GM21367 (cell line): ENCODE results near the gene GPR31.
"Not testable (repeated sequence)": the region's sequence is repeated elsewhere in the genome, so short reads cannot be mapped to it uniquely, and the experiment has no call there.

Experiments used
- ATAC-seq: cut with Tn5 transposase; IDR thresholded peaks from one replicate; pipeline ENCODE4 v1.9.1; 2021; ENCODE audit not compliant: unreplicated experiment

GPR31 gene

DNA sequence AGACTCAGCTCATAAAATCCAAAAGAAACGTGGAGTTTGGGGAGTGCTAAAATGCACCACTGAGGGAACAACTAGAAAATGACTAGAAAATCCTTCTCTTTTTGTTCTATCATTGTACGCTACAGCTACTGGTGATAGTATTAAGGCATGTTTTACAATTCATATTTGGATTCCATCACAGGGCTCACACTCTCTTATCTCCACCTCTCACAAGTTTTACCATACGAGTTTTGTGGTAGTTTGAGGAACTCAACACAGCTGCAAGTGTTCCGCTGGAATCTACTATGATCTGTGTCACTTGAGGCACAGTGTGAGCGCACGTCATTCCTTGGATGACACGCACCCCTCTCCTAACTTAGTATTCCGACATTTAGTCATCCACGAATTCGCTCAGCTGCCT lies 9.9 kb upstream of the GPR31 start:
- not testable (repeated sequence) for ATAC-seq

DNA sequence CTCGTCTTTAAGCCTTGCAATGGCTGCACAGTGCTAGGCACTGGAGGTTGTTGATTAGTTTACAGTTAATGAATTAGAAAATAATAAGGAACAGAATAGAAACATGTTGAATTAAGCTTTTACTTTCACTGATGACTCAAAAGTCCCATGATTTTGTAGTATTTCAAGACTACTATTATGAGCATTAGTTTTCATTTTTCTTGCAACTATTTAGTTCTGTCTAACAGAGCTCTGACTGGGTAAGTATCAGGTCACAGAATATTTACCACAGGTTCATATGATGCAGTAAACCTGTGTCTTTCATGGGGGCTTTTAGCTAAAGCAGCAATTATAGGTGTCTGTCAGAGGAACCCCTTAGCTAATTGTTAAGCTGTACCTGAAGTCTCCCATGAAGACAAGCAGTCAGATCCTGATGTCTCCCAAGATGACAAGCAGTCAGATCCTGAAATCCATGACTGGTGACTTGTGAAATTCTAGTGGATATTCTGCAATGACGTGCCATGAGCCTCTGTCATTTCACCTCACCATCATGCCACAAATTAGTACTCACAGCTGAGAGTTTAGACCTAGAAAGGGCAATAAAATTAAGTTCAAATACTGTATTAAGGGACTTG lies 8.2 kb upstream of the GPR31 start:
- ATAC-seq = no peak

DNA sequence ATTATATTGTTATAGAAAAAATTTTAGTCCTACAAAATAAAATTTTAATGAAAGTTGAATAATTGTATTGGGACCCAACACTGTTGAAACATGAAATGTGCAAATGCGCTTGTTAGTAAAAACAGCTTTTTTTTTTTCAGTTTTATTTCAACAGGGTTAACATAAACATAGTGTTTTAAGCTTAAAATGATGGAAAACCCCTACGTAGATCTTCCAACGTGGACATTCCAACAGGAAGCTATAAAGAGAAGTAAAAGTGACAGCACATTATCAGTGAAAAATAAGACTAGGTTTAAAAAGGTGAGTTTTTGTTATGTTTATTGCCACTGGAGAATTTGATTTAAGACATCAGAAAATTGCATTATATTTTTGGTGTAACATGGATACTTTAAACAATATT lies 6.5 kb upstream of the GPR31 start:
- no peak for ATAC-seq

DNA sequence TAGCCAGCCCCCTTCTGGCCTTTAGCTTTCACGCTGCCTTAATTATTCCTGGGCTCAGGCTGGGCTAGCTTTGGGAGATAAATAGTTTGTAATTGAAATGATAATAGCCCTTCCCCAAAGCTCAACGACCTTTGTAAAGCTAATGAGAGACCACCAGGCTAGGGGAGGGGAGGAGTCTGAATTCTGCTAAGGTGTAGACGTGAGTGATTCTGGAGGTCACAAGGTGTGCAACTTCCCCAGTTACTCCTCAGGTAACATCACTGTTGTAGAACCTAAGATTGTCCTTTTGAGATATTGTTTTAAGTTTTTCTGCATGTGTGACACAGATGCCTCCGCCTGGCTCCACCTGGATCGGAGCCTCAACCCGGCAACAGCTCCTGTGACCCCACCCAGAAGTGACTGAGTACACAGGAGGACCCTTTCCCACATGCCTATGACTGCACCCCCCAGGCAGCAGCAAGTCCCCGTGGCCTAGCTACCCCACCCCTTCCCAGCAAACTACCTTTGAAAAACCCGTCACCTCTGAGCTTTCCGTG lies 5.8 kb upstream of the GPR31 start:
- no peak for ATAC-seq

DNA sequence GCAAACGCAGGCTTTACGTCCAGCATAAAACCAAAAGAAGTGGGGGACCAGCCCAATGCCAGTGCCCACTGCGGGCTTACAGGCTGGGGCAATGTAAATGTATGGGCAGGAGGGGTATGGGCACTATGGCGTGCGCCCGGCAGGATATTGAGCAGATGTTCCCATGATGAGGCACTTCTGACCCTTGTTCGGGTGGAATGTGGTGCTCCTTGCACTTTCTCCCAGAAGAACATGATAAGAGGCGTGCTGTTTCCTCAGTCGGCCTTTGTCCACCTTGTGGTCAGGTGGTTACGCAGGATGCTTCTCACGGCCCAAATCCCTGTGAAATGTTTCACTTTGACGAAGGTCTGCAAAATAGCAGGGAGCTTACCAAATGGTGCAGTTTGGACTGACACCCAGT lies 4.8 kb upstream of the GPR31 start:
- no peak for ATAC-seq

DNA sequence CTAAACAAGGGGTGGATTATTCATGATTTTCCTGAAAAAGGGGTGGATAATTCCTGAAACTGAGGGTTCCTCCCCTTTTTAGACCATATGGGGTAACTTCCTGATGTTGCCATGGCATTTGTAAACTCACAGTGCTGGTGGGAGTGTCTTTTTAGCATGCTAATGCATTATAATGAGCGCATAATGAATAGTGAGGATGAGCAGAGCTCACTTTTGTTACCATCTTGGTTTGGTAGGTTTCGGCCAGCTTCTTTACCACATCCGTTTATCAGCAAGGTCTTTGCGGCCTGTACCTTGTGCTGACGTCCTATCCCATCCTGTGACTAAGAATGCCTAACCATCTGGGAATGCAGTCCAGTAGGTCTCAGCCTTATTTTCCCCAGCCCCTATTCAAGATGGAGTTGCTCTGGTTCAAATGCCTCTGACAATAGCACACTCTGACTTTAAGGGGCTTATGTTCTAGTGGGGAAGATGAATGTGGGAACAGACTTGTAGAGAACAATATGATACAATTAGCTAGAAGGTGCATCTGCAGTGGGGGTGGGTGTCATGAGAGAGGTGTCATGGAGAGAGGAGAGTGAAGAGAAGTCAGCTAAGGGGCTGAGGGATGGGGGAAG lies 4.2 kb upstream of the GPR31 start:
- ATAC-seq = no peak

DNA sequence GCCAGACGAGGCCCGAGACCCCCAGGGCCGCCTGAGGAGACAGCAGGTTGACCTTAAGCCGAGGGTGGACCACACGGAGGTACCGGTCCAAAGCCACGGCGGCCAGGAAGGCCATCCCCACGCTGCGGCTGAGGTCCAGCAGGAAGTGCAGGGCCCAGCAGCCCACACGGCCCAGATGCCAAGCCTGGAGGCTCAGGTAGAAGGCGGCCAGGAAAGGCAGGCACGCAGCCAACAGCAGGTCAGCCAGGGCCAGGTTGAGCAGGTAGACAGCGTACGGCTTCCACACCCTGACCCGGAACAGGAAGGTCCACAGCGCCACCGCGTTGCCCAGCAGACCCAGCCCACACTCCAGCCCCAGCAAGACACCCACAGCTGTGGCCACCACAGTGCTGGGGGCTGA lies 366 bp downstream of the GPR31 start:
- no peak for ATAC-seq

DNA sequence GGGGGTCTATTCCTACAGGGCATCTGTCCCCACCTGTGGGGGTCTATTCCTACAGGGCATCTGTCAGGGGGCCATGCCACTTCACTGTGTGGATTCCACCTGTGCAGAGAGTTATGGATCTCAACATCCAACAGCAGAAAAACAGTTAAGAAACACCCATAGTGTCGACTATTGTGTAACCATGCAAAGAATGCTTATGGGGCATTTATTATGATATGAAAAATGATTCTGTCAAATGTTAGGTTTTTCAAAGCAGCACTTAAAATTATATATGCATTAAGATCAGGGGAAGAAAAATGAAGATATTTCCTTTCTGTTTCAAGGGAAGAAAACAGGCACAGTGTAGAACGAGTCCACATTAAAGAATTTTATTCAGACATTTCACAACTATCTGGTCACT lies 2.9 kb downstream of the GPR31 start:
- no peak for ATAC-seq

DNA sequence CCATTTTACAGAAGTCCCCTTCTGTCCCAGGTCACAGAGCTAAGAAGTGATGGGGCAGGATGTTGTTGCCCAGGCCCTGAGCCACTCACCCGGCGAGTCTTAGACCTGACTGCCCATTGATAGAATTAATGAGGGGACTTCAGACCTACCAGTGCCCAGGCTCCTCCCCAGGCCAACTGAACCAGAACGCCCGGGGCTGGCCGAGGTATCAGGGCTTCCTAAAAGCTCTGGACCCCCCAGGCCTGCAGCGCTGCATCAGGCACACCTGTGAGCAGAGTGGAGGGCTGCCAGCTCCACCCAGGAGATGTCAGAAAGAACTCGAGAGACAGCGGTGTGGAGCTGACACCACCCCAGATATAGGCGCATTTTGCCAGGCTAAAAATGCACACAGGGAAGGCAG lies 3.5 kb downstream of the GPR31 start:
- no peak for ATAC-seq

DNA sequence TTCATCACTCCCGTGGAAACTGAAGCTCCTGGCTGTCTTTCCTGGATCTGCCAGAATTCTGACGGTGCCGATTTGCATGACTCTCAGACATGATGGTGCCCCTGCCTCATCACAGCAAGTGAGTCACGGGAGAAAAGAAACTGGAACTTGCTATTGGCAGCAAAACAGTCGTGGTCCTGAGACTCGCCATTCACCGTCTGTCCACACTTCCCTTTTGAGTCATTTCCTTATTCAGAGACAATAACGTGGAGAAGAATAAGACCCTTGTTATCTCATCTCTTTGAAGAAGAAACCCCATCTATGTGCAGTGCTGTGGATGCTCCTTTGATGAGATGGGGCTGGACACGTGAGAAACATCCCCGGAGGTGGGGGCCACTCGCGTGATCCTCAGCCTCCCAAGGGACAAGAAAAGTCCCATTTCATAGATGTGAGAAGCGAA lies 4.2 kb downstream of the GPR31 start:
- peak; percentile 38 for ATAC-seq

DNA sequence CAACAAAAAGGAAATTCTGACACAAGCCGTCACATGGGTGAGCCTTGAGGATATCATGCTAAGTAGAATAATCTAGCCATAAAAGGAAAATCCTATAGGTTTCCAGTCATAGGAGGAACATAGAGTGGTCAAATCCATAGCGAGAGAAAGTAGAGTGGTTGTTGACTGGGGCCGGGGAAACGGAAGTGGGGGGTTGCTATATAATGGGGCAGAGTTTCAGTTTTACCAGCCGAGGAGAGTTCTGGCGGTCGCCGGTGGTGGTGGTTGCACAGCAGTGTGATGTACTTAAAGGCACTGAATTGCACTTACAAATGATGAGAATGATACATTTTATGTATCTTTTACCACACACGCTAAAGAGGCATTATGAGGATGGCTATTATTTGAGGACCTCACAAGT lies 4.9 kb downstream of the GPR31 start:
- peak; percentile 45 for ATAC-seq

DNA sequence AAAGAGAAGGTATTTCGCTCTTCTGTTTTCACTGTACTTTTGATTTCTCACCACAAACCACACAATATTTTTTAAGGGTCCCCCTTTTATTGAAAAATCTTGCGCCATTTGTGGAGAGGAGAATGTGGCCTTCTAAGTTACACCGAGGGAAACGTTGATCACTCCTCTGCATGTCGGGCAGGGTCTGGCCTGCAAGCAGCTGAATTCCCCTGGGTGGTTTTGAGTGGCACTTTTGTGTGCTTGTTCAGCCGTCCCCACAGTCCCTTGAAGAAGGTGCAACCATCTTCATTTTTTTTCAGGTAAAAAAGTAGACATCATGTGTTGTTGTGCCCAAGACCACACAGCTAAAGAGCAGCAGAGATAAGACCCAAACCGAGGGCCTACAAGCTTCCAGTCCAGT lies 6.1 kb downstream of the GPR31 start:
- ATAC-seq = no peak

DNA sequence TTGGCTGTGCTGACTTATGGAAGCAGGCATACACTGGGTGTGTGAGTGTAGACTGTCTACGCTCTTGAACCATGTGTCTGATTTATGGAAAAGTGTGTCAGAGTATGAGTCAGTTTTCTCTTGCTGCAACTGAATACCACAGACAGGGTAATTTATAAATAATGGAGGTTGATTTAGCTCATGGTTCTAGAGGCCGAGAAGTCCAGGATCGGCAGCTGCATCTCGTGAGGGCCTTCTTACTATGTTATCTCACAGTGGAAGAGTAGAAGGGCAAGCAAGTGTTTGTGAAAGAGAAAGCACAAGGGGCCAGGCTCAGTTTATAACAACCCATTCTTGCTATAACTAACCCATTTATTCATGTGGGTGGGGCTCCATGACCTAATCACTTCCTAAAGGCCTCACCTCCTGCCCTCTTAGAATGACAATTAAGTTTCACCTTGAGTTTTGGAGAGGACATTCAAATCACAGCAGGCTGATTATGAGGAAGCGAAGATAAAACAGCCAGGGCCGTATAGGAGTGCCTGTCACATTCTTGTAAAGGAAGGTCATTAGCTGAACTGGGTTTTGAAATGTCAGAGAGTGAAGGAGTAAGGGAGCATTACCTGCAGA lies 6.7 kb downstream of the GPR31 start:
- peak; percentile 61 for ATAC-seq

DNA sequence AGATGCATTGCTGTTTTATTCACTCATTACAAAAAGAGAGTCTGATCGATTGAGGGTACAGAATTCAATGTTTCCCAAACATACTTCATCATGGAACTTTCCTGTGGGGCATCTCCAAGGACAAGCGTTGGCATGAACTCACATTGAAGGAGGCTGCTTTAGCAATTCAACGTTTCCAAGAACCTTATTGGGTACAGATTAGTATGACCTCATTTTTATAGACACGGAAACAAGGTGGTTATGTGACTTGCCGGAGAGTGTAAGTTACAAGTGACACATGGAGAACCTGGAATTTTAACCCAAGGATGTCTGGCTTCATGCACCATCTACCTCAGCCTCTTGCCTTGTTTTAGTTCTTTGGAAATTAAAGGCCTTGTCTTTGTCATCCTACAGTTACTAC lies 8.8 kb downstream of the GPR31 start:
- ATAC-seq = no peak

DNA sequence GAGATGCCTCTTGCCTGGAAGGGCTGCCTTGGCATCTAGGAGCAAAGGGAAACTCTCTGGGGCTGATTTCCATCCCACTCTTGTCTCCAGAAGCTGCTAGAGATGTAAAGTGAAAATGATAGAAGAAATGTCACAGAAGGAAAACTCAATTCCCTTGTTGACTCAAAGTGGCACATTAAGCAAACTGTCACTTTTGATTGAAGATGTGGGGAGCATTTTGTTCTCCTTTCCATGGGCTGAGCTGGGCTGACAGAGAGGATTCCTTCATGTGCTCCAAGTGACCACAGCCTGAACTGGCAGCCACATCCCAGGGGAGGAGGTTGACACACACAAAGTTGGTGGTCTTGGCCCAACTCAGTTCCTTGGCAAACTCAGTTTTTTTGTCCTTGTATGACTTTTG lies 9.8 kb downstream of the GPR31 start:
- ATAC-seq = no peak

DNA sequence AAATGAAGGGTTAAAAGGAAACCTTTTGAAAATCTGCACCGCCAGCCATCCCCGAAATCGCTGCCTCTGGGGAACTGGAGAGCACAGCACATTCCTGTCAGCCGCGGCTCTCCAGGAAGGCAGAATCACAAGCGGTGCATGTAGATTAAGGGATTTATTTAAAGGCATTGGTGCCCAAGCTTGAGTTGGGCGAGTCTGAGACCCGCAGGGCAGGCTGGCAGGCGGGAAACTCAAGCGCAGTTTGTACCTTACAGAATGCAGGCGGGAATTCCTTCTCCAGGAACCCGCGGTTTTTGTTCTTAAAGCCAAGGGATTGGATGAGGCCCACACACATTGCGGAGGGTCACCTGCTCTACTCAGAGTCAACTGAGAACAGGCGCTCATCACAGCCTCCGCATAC lies 10.8 kb downstream of the GPR31 start:
- ATAC-seq = no peak

DNA sequence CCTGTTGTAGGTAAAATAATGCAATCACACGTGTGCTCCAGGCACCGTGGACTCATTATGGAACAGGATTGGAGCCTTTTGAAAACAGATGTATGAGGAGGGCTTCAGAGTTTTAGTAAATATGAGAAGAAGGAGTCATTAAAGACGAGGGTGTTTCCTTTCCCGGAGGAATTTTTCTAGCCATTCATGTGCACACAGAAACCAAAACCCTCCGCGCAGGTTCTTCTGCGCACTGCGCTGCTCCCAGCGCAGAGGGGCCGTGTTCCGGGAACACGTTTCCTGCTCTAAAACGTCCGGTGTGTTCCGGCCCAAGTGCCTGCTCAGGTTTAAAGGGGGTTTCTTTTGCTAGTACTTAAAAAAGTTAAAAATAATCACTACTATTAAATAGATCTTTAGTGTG lies 11.6 kb downstream of the GPR31 start:
- no peak for ATAC-seq

DNA sequence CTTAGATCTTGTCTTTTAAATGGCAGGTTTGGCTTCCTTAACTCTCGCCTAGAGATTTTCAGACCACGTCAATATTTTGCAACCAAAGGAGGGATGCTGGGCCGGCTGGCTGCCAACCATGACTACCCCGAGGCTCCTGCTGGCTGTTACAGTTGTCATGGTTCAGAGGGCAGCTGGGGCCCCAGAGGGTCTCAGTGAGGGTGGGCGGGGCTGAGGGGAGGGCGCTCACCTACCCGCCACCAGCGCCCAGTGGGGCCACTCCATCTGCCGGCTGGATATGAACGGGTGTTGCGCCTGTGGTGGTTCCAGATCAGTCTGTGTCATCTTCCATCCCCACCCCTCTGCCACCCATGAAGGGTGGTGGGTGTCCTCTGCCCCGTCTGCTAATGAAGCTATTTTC lies 12.3 kb downstream of the GPR31 start:
- ATAC-seq = no peak

DNA sequence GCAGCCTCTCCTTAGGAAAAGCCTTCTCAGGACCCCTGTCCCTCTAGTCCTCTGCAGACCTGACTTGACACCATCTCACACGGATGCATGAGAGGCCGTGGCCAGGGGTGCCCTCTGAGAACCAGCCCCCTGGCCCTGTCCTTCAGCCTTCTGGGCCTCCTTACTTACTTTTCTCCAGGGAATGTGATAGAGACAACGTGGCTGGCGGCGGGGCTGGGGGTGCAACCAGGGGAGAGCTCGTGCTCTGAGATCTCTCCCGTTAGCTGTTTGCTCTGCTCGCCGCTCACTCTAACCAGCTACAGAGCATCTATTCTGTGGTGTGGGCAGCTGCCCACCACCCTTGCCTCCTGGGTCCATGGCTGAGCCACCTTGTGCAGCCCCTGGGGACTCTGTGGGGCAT lies 14.7 kb downstream of the GPR31 start:
- no peak for ATAC-seq

DNA sequence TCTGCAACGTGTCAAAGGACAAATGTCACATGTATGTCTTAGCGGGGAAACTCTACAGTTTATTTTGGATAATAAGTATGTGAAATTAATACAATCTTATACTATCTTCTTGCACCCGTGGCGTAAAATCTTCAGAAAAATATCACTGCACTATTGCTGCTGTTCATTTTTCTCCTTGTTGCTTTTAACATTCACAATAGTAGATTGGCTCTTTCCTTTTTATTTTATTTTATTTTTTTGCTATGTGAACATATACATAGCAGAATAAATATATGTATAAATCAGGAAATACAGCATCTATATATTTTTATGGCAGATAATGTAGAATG lies 15.4 kb downstream of the GPR31 start:
- no peak for ATAC-seq

DNA sequence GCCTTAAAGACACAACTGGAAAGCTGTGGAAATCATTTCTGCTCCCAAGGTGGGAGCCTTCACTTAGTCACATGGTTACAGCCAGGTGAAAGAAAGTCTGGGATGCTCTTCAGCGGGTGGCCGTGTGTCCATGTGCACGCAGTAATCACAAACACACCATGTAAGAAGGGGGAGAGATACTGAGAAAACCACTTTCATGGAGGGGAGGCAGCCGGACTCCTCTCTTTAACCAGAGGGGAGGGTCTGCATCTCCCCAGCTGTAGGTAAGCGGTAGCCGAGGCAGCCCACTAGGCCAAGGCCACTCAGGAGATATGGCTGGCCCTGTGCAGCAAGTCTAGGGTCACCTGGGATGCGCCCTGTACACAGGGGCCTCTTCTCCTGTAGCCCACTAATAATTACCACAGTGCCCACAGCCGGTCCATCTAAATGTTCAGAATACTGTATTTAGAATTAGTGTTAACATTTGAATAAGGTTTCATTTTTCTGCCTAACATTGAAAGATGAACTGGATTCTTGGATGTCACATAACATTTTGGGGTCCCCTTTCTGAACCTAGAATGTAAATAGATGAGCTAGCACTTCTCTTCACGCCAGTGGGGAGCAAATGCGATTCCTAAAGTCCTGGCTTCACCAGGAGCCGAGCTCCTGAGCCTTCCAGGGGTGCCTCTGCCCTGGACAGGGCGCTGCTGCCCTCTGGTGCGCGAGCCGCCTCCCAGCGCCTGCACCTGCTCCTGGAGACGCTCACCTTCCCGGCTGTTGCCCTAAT lies 15.9 kb downstream of the GPR31 start:
- no peak for ATAC-seq
